Activated CD4-positive, alpha-beta T cell treated with anti-CD3 and anti-CD28 coated beads for 48 hours (primary cell): ENCODE measurements around the gene CLPX.
"Not testable (repeated sequence)": the region's sequence is repeated elsewhere in the genome, so short reads cannot be mapped to it uniquely, and the experiment has no call there.

ENCODE experiments used
- DNase-seq: peaks from one replicate; pipeline ENCODE4 v3.0.0-alpha.2; 2020

Gene CLPX

GRCh38 chr15:65204931-65205660, 20.0 kb upstream of the CLPX start:
- DNase-seq, result no peak

- DNase-seq, result no peak
Observed at GRCh38 chr15:65204236-65204930, 19.2 kb upstream of the CLPX start.

GRCh38 chr15:65201918-65202317, 16.8 kb upstream of the CLPX start:
- no peak for DNase-seq

GRCh38 chr15:65198571-65198970, 13.4 kb upstream of the CLPX start:
- no peak for DNase-seq

GRCh38 chr15:65197337-65197645, 12.1 kb upstream of the CLPX start:
- no peak for DNase-seq

GRCh38 chr15:65196637-65197336, 11.6 kb upstream of the CLPX start:
- no peak for DNase-seq

- DNase-seq, result no peak
Observed at GRCh38 chr15:65195548-65195923, 10.4 kb upstream of the CLPX start.

GRCh38 chr15:65194826-65195547, 9.8 kb upstream of the CLPX start:
- DNase-seq, result no peak

GRCh38 chr15:65192016-65192415, 6.9 kb upstream of the CLPX start:
- DNase-seq, result peak; percentile 9

GRCh38 chr15:65189102-65189740, 4.1 kb upstream of the CLPX start:
- peak; percentile 21 for DNase-seq

GRCh38 chr15:65188472-65188871, 3.3 kb upstream of the CLPX start:
- not testable (repeated sequence) for DNase-seq

- peak; percentile 54 for DNase-seq
Observed at GRCh38 chr15:65184305-65184867, 756 bp downstream of the CLPX start.

GRCh38 chr15:65183865-65184159, 1.3 kb downstream of the CLPX start:
- no peak for DNase-seq

GRCh38 chr15:65182538-65182937, 2.6 kb downstream of the CLPX start:
- no peak for DNase-seq

GRCh38 chr15:65181582-65182353, 3.4 kb downstream of the CLPX start:
- DNase-seq, result not testable (repeated sequence)

GRCh38 chr15:65180167-65180566, 5.0 kb downstream of the CLPX start:
- DNase-seq, result no peak

- DNase-seq, result no peak
Observed at GRCh38 chr15:65177901-65178300, 7.2 kb downstream of the CLPX start.

- no peak for DNase-seq
Observed at GRCh38 chr15:65176056-65176455, 9.1 kb downstream of the CLPX start.

- DNase-seq, result no peak
Observed at GRCh38 chr15:65175511-65175910, 9.6 kb downstream of the CLPX start.

GRCh38 chr15:65174509-65174908, 10.6 kb downstream of the CLPX start:
- no peak for DNase-seq

GRCh38 chr15:65172531-65172930, 12.6 kb downstream of the CLPX start:
- no peak for DNase-seq

GRCh38 chr15:65171428-65171827, 13.7 kb downstream of the CLPX start:
- DNase-seq, result no peak
